ENCODE measurements around the gene PCSK2.

PCSK2 gene

GRCh38 chr20:17505636-17506517, 279.0 kb downstream of the PCSK2 start:
- peak; percentile 50 for DNase-seq (ENCODE audit: low spot score)

- DNase-seq (ENCODE audit: low spot score), result no peak
Observed at GRCh38 chr20:17507032-17507431, 280.2 kb downstream of the PCSK2 start.

- no peak for DNase-seq (ENCODE audit: low spot score)
Observed at GRCh38 chr20:17507531-17507930, 280.7 kb downstream of the PCSK2 start.

- DNase-seq (ENCODE audit: low spot score), result no peak
Observed at GRCh38 chr20:17508756-17509155, 281.9 kb downstream of the PCSK2 start.

GRCh38 chr20:17510548-17510947, 283.7 kb downstream of the PCSK2 start:
- DNase-seq (ENCODE audit: low spot score), result no peak

GRCh38 chr20:17511401-17511800, 284.6 kb downstream of the PCSK2 start:
- DNase-seq (ENCODE audit: low spot score), result no peak

GRCh38 chr20:17513939-17514338, 287.1 kb downstream of the PCSK2 start:
- DNase-seq (ENCODE audit: low spot score), result no peak

- no peak for DNase-seq (ENCODE audit: low spot score)
Observed at GRCh38 chr20:17515053-17515452, 288.2 kb downstream of the PCSK2 start.

- no peak for DNase-seq (ENCODE audit: low spot score)
Observed at GRCh38 chr20:17518339-17519052, 291.7 kb downstream of the PCSK2 start.

- no peak for DNase-seq (ENCODE audit: low spot score)
Observed at GRCh38 chr20:17519606-17520285, 292.9 kb downstream of the PCSK2 start.

- no peak for DNase-seq (ENCODE audit: low spot score)
Observed at GRCh38 chr20:17520583-17520982, 293.7 kb downstream of the PCSK2 start.

GRCh38 chr20:17522528-17522927, 295.7 kb downstream of the PCSK2 start:
- no peak for DNase-seq (ENCODE audit: low spot score)

GRCh38 chr20:17523326-17523725, 296.5 kb downstream of the PCSK2 start:
- no peak for DNase-seq (ENCODE audit: low spot score)

GRCh38 chr20:17524560-17524959, 297.7 kb downstream of the PCSK2 start:
- no peak for DNase-seq (ENCODE audit: low spot score)

GRCh38 chr20:17525132-17525531, 298.3 kb downstream of the PCSK2 start:
- no peak for DNase-seq (ENCODE audit: low spot score)

- DNase-seq (ENCODE audit: low spot score), result no peak
Observed at GRCh38 chr20:17525650-17526049, 298.8 kb downstream of the PCSK2 start.

GRCh38 chr20:17529586-17529985, 302.7 kb downstream of the PCSK2 start:
- DNase-seq (ENCODE audit: low spot score), result no peak

- DNase-seq (ENCODE audit: low spot score), result no peak
Observed at GRCh38 chr20:17530153-17530552, 303.3 kb downstream of the PCSK2 start.

- DNase-seq (ENCODE audit: low spot score), result no peak
Observed at GRCh38 chr20:17530716-17531664, 304.1 kb downstream of the PCSK2 start, which contains the start of gene BFSP1. Gene BFSP1, minus strand, starts transcription at chr20:17531379. Its CDS starts 50 bp downstream, at chr20:17531329.

GRCh38 chr20:17531665-17532025, 304.8 kb downstream of the PCSK2 start:
- no peak for DNase-seq (ENCODE audit: low spot score)

- no peak for DNase-seq (ENCODE audit: low spot score)
Observed at GRCh38 chr20:17533396-17533795, 306.6 kb downstream of the PCSK2 start.

- no peak for DNase-seq (ENCODE audit: low spot score)
Observed at GRCh38 chr20:17534077-17534476, 307.2 kb downstream of the PCSK2 start.
